ENCODE results near the gene MYO1F. TPM values are rescaled to one million over a fixed set of nuclear protein-coding genes. Genes with fewer than 3 reads are reported as not detected.

MYO1F gene
- total and polyA plus RNA-seq, 10 of the 15 experiments (the other 5 are each of a cell fraction or from before 2014, with no cell fraction given): 3.5 to 49.4 (median 31.3) TPM

GRCh38 chr19:8577247-8577646 is at the start of gene MYO1F (continued):
- no peak for TF ChIP-seq SKIL (IDR thresholded peaks at IDR 0.05; ENCODE audit: low read depth, poor library complexity, severe bottlenecking)
- TF ChIP-seq HSF1 (IDR thresholded peaks at IDR 0.05; ENCODE audit: low read depth, low read length): no peak
- TF ChIP-seq SMARCA5 (IDR thresholded peaks at IDR 0.05): no peak
- TF ChIP-seq USF1 (IDR thresholded peaks at IDR 0.05; ENCODE audit: borderline replicate concordance, extremely low read length, insufficient read depth, low read depth, low read length): no peak
- no peak for TF ChIP-seq MXI1 (IDR thresholded peaks at IDR 0.05; ENCODE audit: low read depth, low read length)
- no peak for TF ChIP-seq HDAC6 (IDR thresholded peaks at IDR 0.05; ENCODE audit: unreplicated experiment)
- 0 out of 6 replicates have a peak, but pooled peaks of 1 of the 3 experiments have one; percentile 1 for TF ChIP-seq CTCF (IDR thresholded peaks at IDR 0.05 in 2 of 3, conservative IDR thresholded peaks at IDR 0.05 in 1 of 3; ENCODE audit: control insufficient read depth in 2 of 3, extremely low read depth in 1 of 3, insufficient read depth in 1 of 3, low read depth in 3 of 3, low read length in 3 of 3)
- TF ChIP-seq SRF (IDR thresholded peaks at IDR 0.05; ENCODE audit: low read depth in 2 of 2, low read length in 2 of 2): no peak
